GF-D8 (cell line): ENCODE measurements around the gene CACNA1D.
"Not testable (repeated sequence)": the region's sequence is repeated elsewhere in the genome, so short reads cannot be mapped to it uniquely, and the experiment has no call there.

Experiments used
- DNase-seq: peaks from one replicate; lab custom pipeline; 2025; lab: John Stamatoyannopoulos, UW

Gene CACNA1D

DNA sequence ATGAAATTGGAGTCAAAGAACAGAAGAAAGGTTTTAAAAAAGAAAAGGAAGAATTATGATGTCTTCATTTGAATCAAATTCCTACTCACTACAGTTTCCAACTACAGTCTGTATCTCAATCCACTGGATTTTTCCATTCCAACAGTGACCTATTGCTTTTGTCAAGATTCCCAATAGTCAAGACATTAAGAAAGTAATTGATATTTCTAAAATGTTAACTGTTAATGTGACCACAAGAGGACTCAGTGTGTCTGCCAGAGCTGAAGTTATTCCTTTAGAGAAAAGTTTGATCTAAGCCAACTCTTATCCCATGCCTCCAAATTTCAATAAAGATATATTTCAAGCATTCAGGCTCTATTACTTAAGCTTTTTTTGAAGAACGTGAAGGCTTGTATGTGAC lies 163.2 kb downstream of the CACNA1D start:
- DNase-seq, result no peak

DNA sequence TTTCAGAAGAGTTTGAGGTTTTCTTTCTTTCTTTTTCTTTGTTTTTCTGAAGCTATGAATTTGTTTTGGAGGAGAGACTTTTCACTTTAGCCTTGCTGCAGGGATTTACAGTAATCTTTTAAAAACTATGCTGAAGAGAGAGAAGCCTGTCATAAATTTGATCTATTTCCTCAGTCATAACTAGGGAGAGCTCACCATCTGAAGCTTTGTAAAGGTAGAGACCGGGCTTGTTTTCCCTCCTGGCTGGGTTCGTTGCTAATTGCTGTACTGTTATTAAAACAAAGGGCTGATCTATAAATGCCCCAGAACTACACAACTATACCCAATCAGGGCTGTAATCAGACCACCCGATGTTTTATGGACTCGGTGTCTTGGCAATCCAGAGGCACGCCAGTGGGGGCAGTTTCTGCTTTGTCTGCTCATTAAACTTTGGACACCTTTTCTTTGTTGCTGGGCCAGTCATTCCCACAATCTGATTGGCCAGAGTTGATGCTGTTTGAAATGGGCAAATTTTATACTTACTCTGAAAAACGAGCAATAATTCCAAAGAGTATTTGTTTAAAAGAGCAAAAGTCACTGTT lies 164.3 kb downstream of the CACNA1D start:
- no peak for DNase-seq

DNA sequence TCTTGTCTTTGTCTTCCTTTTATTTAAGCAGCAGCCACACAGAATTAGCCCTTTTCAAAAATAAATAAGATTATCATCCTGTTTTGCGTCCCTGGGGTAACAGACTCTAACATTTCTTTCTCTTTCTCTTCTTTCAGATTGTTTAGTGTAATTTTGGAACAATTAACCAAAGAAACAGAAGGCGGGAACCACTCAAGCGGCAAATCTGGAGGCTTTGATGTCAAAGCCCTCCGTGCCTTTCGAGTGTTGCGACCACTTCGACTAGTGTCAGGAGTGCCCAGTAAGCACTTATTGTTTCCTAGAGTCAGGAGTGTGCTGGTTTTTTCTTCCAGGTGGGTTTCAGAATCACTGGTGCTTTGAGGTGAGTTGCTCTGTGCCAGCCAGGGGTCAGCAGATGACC lies 165.6 kb downstream of the CACNA1D start:
- DNase-seq, result no peak

DNA sequence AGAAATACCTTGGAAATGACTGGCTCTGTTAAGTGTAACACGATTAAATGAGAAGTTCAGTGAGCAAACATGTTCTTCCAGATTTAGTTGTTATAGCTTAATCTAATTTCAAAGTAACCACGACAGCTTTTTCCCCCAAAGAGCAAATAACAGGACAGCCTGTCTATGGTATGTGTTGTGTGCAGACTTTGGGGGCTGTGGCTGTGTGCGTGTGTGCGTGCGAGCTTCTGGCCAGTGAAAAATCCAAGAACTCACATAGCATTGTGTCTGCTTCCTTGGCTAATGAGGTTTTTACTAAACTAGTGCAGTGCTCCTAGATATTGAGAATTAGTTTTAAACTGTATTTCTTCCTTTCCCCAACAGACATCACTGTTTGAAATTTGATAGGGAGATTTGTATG lies 167.1 kb downstream of the CACNA1D start:
- no peak for DNase-seq

DNA sequence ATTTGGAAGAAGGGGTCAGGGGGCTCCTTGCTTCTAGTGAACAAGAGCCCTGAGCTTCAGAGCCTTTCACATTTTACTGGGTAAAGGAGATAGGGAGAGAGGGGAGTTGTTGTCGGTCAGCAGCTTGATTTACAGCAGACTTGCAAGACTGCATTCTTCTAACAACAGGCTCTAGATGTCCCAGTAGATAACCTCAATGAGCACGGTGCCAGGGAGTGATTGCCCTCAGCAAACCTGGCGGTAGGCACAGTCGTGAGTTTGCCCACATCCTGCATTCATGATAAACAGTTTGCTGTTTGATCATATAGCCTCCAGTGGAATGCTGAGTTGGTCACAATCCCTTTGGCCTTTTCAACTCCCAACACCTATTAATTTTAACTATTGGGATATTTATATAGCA lies 170.4 kb downstream of the CACNA1D start:
- not testable (repeated sequence) for DNase-seq

DNA sequence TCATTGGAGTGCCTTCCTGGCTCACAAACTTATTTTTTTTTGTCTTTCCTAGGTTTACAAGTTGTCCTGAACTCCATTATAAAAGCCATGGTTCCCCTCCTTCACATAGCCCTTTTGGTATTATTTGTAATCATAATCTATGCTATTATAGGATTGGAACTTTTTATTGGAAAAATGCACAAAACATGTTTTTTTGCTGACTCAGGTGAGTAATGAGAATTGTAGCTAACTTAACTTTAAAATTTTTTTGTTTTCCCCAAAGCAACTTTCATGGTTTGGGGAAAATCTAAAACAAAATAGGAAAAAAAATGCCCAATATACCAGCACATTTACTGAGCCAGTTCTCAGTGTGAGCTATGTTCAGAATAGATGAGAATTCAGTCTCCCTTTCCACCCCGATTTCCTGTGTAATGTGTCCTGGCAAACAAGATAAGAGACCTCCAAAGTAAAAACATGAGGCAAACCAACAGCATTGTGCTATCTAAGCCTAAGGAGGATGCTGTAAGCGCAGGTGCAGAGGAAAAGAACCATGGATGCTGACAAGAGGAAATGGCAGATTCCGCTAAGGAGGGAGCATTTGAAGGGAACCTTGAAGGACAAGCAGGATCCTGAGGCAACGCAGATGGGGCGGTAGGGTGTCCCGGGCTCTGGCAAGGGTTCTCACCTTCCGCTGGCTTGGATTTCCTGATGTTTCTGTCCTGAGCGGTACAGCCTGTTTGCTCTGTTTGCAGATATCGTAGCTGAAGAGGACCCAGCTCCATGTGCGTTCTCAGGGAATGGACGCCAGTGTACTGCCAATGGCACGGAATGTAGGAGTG lies 171.4 kb downstream of the CACNA1D start:
- DNase-seq, result no peak

DNA sequence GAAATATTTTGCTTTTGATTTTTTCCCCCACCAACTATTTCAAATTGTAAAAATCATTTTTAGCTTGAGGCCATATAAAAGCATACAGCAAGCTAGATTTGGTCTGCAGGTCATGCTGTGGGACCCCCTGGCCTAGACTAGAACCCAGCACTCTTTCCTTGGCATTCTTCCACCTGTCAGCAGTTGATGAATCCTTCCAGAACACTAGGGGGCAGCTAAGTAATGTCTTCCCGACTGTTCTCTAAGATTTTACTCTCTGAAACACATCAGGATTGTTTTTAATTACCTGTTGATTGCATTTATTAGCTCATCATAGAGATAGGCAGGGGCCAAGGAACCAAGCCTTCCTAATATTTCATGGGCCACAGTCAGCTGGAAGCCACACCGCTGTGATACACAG lies 174.5 kb downstream of the CACNA1D start:
- DNase-seq, result no peak

DNA sequence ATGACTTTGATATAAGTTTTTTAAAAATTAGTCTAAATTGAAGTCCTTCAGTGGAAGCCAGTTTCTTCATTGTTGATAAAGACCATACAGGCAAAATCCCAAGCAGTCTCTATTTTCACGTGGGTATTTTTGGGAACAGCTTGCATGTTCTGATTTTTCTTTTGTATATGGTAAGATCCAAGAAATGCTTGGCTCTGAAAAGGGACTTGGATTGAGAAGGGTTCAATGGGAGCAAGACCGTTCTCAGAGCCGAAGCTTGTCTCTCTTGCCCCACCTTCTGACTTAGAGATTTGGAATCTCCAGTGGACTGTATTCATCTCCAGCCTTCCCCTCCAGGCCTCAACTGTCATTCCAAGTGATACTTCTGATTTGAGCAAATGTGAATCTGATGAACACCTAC lies 176.3 kb downstream of the CACNA1D start:
- DNase-seq, result no peak

DNA sequence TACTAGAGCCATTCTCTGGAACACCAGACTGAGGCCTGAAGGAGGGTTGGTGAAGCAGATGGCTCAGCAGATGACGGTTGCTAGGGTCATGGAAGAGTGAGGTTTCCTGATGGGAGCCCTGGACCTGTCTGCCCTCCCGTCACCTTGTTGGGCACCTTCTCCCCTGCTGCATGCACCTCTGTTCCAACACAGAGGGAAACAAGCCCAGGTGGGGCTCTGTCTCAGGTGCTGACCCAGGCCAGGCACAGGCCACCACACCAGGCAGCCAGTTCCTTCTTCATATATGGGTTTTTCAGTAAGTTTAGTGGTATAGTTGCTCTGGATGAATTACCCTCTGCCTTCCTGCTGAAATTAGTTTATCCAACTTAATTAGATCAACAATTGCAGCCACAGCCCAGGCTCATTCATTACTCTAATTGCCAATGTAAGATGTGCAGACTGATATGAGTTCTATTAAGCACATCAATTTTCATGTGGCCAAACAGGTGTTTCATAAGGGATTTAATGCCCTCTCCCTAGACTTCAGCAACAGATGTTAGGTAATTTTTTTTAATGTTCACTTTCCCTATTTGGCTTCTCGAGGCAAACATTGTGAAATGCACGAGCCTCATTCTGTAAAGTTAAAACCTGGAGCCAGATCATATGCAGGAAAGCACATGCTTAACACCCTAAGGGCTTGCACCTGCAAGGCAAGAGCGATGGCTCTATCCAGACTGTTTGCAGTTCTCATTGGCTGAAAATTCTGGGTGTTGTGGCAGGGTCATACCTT lies 177.0 kb downstream of the CACNA1D start:
- no peak for DNase-seq

DNA sequence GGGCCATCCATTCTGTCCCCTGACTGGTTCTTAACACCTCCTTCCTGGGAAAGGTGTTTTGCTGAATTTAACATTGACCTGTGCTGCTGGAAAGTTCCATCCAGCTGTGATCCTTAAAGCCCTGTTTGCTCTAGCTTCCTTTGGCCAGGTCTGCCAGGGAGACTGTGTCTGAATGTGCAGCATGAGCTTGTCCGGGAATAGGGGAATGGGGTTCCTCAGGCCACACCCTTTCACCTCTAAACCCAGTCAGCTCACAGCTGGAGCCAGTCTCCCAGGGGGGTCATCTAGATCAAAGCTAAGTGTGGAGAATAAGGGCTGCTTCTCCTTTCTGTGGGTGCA lies 177.5 kb downstream of the CACNA1D start:
- no peak for DNase-seq

DNA sequence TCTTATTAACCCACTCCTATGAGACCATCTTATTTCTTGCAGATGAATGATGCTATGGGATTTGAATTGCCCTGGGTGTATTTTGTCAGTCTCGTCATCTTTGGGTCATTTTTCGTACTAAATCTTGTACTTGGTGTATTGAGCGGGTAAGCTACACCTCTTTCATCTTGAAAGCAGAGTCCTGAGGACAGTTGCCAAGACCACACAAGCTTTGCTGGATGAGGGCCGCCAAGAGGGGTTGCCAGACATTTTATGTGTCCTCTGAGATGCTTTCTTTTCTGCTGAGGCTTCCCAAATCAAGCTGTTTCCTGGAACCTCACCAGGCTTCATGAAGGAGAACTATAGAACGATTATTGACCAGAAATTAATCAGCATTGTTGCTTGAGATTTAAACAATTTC lies 178.6 kb downstream of the CACNA1D start:
- DNase-seq, result no peak

DNA sequence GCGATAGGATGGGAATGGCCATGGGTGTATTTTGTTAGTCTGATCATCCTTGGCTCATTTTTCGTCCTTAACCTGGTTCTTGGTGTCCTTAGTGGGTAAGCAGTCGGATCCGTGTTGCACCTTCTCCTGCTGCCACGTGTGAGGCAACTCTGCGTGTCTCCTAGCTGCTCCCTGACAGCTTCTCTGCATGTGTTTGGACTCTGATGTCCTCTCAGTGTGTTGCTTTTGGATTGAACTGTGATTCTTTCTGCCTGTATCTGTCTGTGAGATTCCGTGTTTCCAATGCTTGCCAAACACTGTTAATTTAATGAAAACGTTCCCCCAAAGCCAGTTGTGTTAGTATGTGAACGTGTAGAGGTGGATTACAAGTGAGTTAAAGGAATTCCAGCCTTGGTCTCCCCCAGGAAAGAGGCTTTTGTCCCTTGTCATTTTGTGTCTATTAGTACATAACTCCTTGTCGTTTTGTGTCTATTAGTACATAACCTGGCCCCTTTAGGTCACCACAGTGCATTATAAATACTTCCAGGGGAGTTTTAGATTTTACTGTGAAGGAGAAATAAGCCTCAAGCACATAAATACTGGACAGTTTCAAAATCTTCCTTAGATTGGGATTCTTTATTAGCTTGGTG lies 179.4 kb downstream of the CACNA1D start:
- no peak for DNase-seq

DNA sequence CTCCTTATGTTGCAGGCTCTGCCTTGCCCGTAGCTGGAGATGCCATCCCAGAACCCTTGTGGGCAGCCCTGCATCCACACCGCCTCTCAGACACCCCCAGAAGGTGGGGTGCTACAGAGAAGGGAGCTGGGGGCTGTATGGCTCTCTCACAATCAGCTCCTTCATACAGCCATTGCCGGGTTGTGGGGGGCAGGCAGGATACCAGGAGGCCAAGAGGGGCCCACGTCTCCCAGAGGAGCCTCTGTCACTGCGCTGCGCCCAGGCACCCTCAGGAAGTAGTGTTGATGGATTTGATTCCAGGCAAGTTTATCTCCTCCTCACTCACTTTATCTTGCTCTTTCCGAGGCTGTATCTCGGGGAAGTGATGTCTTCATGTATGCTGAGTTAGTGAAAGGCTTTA lies 180.2 kb downstream of the CACNA1D start:
- DNase-seq, result no peak

DNA sequence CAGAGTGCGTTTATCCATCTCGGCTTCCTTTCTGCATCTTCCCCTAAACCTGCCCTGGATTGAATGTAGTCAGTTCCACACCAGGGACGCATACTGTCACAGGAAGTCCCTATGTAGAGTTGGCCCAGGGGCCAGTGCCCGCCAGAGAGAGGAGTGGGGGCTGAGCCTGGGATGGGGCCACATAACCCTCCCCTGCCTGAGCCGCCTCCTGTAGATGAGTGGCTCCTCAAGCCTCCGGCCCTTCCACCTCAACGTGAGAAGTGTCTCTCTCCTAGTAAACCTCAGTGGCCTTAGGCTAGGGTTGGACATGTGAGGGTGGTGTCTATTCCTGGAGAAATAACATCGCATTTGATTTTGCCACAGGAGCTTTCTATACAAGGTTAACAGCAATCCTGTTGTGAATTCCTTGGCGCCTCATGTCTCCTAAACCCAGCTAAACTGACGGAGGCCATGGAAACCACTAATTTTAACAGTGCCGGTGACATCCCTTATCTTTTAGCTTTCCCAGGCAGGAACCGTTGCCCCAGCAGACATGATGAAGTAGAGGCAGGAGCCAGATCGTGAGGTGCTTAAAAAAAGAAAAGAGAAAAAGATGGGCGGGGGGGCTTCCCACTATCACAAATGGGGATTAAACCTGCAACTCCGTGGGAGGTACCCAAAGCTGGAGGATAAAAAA lies 180.7 kb downstream of the CACNA1D start:
- no peak for DNase-seq

DNA sequence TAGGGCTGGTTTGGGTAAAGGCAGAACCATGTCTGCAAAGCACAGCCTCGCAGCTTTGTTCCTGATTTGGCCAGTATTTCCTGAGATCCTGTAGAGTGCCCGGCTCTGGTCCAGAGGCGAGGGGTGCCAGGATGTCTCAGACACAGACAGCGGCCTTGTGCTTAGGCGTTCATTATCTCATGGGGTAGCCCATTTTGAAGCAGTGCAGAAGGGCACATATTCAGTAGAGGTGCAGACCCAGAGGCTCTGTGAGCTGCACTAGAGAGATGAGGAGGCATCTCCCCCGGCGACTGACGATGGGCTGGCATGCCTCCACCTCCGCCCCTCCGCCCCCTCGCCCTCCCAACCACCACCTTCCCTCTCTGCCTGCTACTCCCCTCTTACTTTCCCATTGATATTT lies 181.5 kb downstream of the CACNA1D start:
- DNase-seq, result no peak

DNA sequence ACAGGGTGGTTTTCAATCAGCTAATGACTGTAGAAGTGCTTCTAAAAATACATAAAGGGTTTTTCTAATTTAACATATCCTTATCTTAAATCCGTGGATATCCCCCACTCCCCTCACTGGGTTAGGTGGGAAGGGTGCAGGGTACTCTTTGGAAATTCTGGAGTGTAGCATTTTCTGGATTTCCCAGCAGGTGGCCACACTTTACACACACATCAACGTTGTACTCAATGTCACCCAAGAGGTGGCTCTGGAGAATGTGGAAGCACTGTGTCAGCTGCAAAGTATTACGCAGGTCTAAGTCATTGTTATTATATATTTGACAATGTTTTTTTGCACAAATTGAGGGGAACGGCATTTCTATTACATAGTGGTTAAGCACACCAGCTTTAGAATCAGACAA lies 183.0 kb downstream of the CACNA1D start:
- no peak for DNase-seq

DNA sequence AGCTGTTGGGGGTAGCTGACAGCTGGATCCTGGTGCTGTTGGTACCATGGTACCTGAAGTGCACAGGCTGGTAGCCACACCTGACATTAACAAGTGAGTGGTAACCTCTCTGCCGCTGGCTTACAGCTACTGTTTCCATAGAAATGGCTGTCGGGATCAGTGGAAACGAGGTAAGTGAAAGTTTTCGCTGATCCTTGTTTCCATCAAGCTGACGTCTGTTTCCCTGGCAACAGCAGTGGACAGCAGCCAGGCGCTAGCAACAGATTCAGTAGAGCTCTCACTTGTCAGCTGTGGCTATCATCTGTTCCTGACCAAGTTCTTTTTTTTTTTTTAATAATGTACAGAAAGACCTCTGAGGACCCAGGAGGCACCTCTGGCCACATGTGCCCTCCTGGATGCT lies 185.6 kb downstream of the CACNA1D start:
- no peak for DNase-seq

DNA sequence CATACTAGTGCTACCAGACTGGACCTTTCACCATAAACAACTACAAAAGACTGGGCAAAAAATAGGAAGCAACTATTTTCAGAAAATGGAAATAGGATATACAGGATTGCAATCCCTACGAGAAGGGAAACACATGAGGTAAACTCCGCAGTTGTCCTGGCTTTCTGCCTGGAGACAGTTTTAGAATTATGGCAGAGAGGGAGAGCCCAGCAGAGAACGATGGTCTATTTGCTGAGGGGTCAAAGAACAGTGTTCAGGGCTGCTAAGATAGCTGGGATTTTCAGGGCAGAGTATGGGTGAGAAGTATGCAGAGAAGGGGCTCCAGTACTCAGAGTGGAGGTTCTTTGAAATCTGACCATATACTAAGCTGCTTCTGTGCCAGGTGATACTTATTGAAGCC lies 188.4 kb downstream of the CACNA1D start:
- DNase-seq, result no peak

DNA sequence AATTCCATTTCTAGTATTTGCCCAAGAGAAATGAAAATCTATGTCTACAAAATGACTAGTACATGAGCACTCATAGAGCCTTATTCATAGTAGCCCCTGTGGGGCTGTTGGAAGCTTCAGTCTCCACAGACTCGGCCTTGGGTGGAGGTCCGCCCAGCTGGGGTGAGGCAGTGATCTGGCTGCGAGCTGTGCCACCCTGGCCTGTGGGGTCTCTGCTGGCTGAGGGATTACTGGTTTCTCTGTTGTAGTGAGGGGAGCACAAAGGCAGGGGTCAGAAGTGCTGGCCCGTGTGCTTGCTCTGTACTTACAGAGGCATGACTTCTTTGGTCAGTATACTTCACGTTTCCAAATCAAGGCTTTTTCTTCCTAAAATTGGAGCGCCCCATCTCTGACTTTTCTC lies 193.7 kb downstream of the CACNA1D start:
- no peak for DNase-seq

DNA sequence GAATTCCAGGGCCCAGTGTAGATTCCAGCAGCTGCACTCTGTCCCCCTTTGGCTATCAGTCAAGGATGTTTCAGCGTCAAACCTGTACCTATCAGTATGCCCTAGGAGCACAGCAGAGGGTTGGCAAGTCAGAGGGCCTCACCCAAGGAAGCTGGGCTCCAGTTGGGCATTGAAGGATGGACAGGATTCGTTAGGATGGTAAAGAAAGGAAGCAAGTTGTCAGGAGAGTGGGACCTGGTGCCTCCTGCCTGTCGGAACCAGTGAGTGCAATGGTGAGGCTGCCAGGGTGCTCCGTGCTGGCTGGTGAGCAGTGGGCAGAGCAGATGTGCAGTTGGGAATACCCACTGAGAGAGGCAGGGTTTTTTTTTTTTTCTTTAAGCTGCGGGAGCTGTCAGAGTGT lies 194.6 kb downstream of the CACNA1D start:
- DNase-seq, result no peak

DNA sequence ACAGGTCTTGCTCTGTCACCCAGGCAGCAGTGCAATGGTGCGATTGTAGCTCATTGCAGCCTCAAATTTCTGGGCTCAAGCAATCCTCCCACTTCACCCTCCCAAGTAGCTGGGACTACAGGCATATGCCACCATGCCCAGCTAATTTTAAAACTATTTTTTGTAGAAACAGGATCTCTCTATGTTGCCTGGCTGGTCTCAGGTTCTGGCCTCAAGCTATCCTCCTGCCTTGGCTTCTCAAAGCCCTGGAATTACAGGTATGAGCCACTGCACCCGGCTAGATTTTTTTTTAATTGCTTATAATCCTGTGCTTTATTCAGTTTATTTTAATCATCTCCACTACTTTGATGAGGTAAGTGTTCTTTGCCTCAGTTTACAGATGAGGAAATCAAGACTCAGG lies 195.3 kb downstream of the CACNA1D start:
- DNase-seq, result no peak

DNA sequence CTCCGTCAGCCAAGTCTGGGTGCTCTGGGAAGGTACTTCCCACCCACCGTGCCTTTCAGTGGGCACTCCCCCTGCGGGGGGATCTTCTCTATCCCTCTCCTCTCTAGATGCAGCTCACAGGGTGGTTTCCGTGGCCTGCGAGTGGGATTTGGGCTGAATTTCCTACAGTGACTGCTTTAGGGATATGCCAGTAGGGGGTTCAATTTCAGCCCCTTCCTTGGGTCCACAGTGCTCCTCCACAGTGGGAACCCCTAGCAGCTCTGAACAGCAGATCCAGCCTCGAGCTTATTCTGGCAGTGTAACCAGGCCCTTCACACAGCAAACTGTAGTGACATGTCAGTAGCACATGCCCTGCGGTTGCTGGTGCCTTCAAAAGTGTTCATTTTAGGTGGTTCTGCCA lies 196.1 kb downstream of the CACNA1D start:
- DNase-seq, result no peak
